GM21423 (cell line): ENCODE results near the gene SALL2.
A peak's percentile ranks its signal among the peaks of the same experiment; 100 is the strongest.

Source experiments
- ATAC-seq: cut with Tn5 transposase; IDR thresholded peaks from one replicate; pipeline ENCODE4 v1.9.1; 2021; ENCODE audit warnings: mild to moderate bottlenecking, moderate library complexity; ENCODE audit not compliant: unreplicated experiment

The SALL2 gene

GRCh38 chr14:21494902-21495762 is 31.0 kb downstream of the SALL2 start:
- no peak for ATAC-seq

GRCh38 chr14:21486640-21487087 is 39.5 kb downstream of the SALL2 start:
- ATAC-seq = no peak

GRCh38 chr14:21476925-21477681 is 49.0 kb downstream of the SALL2 start, which contains the start of the genes RAB2B and TOX4:
RAB2B (minus strand) TSS chr14:21476959; CDS start chr14:21476872, 87 bp downstream.
TOX4 (plus strand) TSS chr14:21477195; CDS start chr14:21477279, 84 bp downstream.
- ATAC-seq = peak; percentile 98

DNA sequence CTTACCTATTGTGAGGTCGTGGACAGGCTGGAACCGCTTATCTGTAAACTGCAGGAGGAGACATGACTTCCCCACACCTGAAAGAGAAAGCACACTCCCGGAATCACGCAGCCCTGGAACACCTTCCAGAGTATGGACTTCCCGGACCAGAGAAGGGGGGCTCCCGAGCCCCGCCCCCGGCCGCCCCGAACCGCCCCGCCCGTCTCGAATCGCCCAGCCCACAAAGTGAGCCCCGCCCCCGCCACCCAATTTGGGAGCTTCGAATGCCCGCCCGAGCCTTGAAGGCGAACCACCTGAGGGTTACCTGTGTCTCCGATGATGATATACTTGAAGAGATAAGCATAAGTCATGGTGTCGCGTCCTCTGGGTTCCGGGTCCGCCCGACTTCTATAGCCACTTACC is 49.6 kb downstream of the SALL2 start:
- peak; percentile 37 for ATAC-seq

- no peak for ATAC-seq
These were observed 50.2 kb downstream of the SALL2 start for GRCh38 chr14:21475767-21476522.
